Panc1 (cell line): ENCODE measurements around the gene RPRD1A.

Experiments
- POLR2AphosphoS5 ChIP-seq: IDR thresholded peaks from 2 replicates; pipeline ENCODE4 v1.6.1; 2012; ENCODE audit warnings: mild to moderate bottlenecking, low read depth, low read length, moderate library complexity
- SIN3A ChIP-seq: IDR thresholded peaks from 2 replicates; pipeline ENCODE4 v1.6.1; 2012; ENCODE audit warnings: low read depth, mild to moderate bottlenecking, low read length, moderate library complexity, borderline replicate concordance; ENCODE audit not compliant: insufficient read depth
- TF ChIP-seq, protein P1 (sequence below): fragments of 450-650 bp; IDR thresholded peaks from 2 replicates; pipeline ENCODE4 v1.5.1; 2017; ENCODE audit warnings: mild to moderate bottlenecking

GRCh38 chr18:36034299-36034895, 33.0 kb downstream of the RPRD1A start:
- TF ChIP-seq, protein P1, sequence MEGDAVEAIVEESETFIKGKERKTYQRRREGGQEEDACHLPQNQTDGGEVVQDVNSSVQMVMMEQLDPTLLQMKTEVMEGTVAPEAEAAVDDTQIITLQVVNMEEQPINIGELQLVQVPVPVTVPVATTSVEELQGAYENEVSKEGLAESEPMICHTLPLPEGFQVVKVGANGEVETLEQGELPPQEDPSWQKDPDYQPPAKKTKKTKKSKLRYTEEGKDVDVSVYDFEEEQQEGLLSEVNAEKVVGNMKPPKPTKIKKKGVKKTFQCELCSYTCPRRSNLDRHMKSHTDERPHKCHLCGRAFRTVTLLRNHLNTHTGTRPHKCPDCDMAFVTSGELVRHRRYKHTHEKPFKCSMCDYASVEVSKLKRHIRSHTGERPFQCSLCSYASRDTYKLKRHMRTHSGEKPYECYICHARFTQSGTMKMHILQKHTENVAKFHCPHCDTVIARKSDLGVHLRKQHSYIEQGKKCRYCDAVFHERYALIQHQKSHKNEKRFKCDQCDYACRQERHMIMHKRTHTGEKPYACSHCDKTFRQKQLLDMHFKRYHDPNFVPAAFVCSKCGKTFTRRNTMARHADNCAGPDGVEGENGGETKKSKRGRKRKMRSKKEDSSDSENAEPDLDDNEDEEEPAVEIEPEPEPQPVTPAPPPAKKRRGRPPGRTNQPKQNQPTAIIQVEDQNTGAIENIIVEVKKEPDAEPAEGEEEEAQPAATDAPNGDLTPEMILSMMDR = no peak
- TF ChIP-seq POLR2AphosphoS5 = no peak
- TF ChIP-seq SIN3A = no peak
